ENCODE results near the gene BICC1.

The BICC1 gene

GRCh38 chr10:58599927-58600553 is 87.4 kb downstream of the BICC1 start:
- no peak for DNase-seq (ENCODE audit: low read depth)

GRCh38 chr10:58608351-58608750 is 95.7 kb downstream of the BICC1 start:
- no peak for DNase-seq (ENCODE audit: low read depth)

GRCh38 chr10:58608826-58609531 is 96.3 kb downstream of the BICC1 start:
- no peak for DNase-seq (ENCODE audit: low read depth)

GRCh38 chr10:58609532-58610150 is 97.0 kb downstream of the BICC1 start:
- no peak for DNase-seq (ENCODE audit: low read depth)

GRCh38 chr10:58615237-58615935 is 102.7 kb downstream of the BICC1 start:
- no peak for DNase-seq (ENCODE audit: low read depth)

- no peak for DNase-seq (ENCODE audit: low read depth)
Measured at GRCh38 chr10:58618158-58618676, 105.5 kb downstream of the BICC1 start.

- no peak for DNase-seq (ENCODE audit: low read depth)
Measured at GRCh38 chr10:58621379-58622077, 108.9 kb downstream of the BICC1 start.

GRCh38 chr10:58622246-58622645 is 109.6 kb downstream of the BICC1 start:
- DNase-seq (ENCODE audit: low read depth): no peak

- no peak for DNase-seq (ENCODE audit: low read depth)
Measured at GRCh38 chr10:58625070-58625469, 112.4 kb downstream of the BICC1 start.

- DNase-seq (ENCODE audit: low read depth): no peak
Measured at GRCh38 chr10:58627392-58627791, 114.7 kb downstream of the BICC1 start.

GRCh38 chr10:58631715-58632114 is 119.0 kb downstream of the BICC1 start:
- no peak for DNase-seq (ENCODE audit: low read depth)

GRCh38 chr10:58632216-58632615 is 119.5 kb downstream of the BICC1 start:
- no peak for DNase-seq (ENCODE audit: low read depth)

- no peak for DNase-seq (ENCODE audit: low read depth)
Measured at GRCh38 chr10:58637352-58637751, 124.7 kb downstream of the BICC1 start.

- DNase-seq (ENCODE audit: low read depth): no peak
Measured at GRCh38 chr10:58638388-58638787, 125.7 kb downstream of the BICC1 start.

- DNase-seq (ENCODE audit: low read depth): no peak
Measured at GRCh38 chr10:58641095-58641531, 128.4 kb downstream of the BICC1 start.

GRCh38 chr10:58641708-58642107 is 129.0 kb downstream of the BICC1 start:
- DNase-seq (ENCODE audit: low read depth): no peak

GRCh38 chr10:58642283-58642682 is 129.6 kb downstream of the BICC1 start:
- no peak for DNase-seq (ENCODE audit: low read depth)

- DNase-seq (ENCODE audit: low read depth): no peak
Measured at GRCh38 chr10:58642916-58643428, 130.3 kb downstream of the BICC1 start.

- no peak for DNase-seq (ENCODE audit: low read depth)
Measured at GRCh38 chr10:58644311-58644710, 131.6 kb downstream of the BICC1 start.

GRCh38 chr10:58645416-58646146 is 132.9 kb downstream of the BICC1 start:
- no peak for DNase-seq (ENCODE audit: low read depth)

Data from stimulated activated CD8-positive, alpha-beta memory T cell treated with anti-CD3 and anti-CD28 coated beads, Interleukin-12 subunit alpha, Interleukin-12 subunit beta, amount 100 ng/mL, for 4 hours (primary cell).